ENCODE data around the gene CCL17. TPM values are rescaled to one million over a fixed set of nuclear protein-coding genes. Genes with fewer than 3 reads are reported as not detected.
"Not testable (repeated sequence)": the region's sequence is repeated elsewhere in the genome, so short reads cannot be mapped to it uniquely, and the experiment has no call there.

CCL17 gene
- total RNA-seq, 1 donor from 2014 or later, result 2.8 TPM

DNA sequence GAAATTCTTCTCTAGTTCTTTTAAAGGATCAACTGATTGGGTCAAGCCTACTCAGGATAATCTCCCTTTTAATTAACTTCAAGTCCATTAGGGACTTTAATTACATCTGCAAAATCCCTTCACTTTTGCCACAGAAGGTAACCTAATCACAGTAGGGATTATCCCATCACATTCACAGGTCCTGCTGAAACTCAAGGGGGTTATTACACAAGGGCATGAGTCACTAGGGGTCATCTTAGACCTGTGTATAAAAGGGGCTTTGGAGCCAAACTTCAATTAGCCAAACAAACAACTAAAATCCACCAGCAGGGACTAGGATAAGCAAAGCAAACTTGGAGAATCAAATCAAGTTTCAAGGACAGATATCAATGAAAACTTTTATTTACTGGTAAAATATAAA, 23.3 kb downstream of the CCL17 start:
- Histone ChIP-seq H3K9me3 (no peaks in the 10 kb centered on the region), H3K36me3 (peaks cover 54% of the 10 kb centered on the region), H3K27me3 (ENCODE audit: low read depth) (no peaks in the 10 kb centered on the region), H3K4me1 (peaks cover 5% of the 10 kb centered on the region), H3K4me3 (no peak overlapping the region), H3K27ac (no peak overlapping the region)
- DNase-seq, result no peak
- intact Hi-C loops (cut with DNase I), result no loop called here
- TF ChIP-seq, protein P1, sequence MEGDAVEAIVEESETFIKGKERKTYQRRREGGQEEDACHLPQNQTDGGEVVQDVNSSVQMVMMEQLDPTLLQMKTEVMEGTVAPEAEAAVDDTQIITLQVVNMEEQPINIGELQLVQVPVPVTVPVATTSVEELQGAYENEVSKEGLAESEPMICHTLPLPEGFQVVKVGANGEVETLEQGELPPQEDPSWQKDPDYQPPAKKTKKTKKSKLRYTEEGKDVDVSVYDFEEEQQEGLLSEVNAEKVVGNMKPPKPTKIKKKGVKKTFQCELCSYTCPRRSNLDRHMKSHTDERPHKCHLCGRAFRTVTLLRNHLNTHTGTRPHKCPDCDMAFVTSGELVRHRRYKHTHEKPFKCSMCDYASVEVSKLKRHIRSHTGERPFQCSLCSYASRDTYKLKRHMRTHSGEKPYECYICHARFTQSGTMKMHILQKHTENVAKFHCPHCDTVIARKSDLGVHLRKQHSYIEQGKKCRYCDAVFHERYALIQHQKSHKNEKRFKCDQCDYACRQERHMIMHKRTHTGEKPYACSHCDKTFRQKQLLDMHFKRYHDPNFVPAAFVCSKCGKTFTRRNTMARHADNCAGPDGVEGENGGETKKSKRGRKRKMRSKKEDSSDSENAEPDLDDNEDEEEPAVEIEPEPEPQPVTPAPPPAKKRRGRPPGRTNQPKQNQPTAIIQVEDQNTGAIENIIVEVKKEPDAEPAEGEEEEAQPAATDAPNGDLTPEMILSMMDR (IDR thresholded peaks at IDR 0.05), result no peak
- no peak for ATAC-seq

DNA sequence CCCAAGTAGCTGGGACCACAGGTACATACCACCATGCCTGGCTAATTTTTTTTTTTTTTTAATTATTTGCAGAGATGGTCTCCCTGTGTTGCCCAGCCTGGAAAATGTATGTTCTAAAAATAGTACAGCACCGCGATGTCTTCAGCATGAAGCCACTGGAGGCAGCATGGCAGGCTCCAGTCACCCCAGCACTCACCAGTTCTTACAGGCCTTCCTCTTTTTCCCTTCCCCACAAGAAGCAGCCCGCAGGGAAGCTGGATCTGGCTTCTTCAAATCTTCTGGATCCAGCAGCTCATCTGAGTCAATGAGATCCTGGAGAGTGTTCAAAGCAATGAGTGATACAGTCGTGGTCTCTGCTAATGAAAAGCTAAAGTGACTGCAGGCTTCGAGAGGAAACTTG, 26.4 kb downstream of the CCL17 start:
- Histone ChIP-seq H3K4me1 (no peaks in the 10 kb centered on the region), H3K4me3 (no peak overlapping the region), H3K9me3 (no peaks in the 10 kb centered on the region), H3K27ac (no peak overlapping the region), H3K36me3 (peaks cover 86% of the 10 kb centered on the region), H3K27me3 (ENCODE audit: low read depth) (no peaks in the 10 kb centered on the region)
- ATAC-seq (no peak), DNase-seq (no peak)
- TF ChIP-seq, protein P1 (IDR thresholded peaks at IDR 0.05), result no peak
- intact Hi-C loops (cut with DNase I), result no loop called here

DNA sequence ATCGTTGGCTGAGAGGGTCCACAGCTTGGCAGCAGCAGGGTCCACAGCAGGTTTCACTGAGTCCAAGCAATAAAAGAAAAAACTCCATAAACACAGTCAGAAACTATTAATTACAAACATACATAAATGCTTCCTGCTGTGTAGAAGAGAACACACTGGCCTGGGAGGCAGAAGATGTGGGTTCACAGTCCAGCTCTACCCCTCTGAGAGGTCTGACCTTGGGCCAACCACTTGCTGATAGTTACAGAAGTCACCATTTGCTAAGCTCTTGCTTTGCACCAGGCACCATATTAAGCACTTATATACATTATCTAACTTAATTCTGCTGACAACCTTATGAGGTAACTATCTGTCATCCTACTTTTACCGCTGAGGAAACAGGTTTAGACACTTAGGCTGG, 27.9 kb downstream of the CCL17 start:
- Histone ChIP-seq H3K27ac (no peak overlapping the region), H3K4me3 (no peak overlapping the region), H3K27me3 (ENCODE audit: low read depth) (no peaks in the 10 kb centered on the region), H3K36me3 (peaks cover 100% of the 10 kb centered on the region), H3K4me1 (no peaks in the 10 kb centered on the region), H3K9me3 (no peaks in the 10 kb centered on the region)
- DNase-seq, result no peak
- ATAC-seq, result no peak
- intact Hi-C loops (cut with DNase I), result no loop called here
- TF ChIP-seq, protein P1 (IDR thresholded peaks at IDR 0.05), result no peak

DNA sequence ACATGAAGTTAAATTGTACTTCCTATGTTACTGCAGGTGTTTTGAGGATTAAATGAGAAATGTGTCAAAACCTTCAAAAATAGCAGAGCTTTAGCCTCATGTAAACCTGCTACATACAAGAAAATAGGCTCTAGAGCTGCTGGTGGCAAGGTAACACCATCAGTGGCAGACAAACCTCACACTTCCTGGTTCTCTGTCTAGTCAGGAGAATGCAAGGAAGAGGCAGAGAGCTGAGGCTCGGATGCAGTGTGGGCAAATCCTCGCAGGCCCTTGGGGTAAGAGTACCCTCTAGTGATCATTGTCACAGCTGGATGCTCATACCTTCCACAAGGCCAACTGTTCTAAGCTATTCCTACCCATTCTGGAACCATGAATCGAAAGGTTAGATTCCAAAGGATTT, 28.4 kb downstream of the CCL17 start:
- Histone ChIP-seq H3K9me3 (no peaks in the 10 kb centered on the region), H3K27ac (no peak overlapping the region), H3K4me1 (no peaks in the 10 kb centered on the region), H3K36me3 (peaks cover 100% of the 10 kb centered on the region), H3K27me3 (ENCODE audit: low read depth) (no peaks in the 10 kb centered on the region), H3K4me3 (no peak overlapping the region)
- TF ChIP-seq, protein P1 (IDR thresholded peaks at IDR 0.05), result no peak
- intact Hi-C loops (cut with DNase I), result no loop called here
- no peak for ATAC-seq
- DNase-seq, result no peak

DNA sequence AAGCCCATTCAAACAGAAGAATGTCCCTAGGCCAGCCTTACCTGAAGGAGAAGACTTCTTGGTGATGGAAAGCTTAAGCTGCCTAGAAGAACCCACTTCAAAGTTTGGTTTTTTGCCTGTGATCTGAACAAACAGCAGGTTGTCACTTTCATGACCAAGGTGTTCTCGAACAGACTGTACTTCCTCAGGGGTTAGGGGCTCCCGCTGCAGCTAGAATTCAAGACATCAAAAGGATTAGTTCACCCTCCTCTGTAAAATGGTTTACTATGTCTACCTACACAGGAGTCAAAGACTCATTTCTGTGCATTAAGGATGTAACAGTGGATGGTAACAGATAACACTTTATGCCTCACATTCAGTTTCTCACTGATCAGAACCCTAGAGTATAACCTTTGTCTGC, 29.4 kb downstream of the CCL17 start:
- DNase-seq, result no peak
- H3K36me3 ChIP-seq, result peaks cover 100% of the 10 kb centered on the region
- TF ChIP-seq, protein P1 (IDR thresholded peaks at IDR 0.05), result no peak

DNA sequence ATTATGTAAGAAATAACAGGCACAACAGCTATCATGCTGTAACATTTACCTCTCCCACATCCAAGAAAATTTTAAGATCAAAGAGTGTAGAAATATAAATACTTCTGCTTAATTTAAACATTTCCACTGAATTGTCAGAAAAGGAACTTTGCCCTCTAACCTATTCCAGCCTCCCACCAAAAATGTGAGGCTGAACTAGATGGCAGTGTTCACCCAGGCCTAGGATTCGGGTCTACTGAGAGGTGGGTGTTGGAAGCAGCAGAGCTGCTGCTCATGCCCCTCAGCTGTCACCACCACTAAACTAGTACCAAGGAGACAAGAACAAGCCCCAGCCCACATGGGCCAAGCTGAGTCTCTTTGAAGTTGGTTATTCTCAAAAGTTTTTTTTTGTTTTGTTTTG, 31.3 kb downstream of the CCL17 start:
- DNase-seq, result no peak
- TF ChIP-seq, protein P1 (IDR thresholded peaks at IDR 0.05), result no peak
- no peak for ATAC-seq

More for the DNA sequence above, 29.4 kb downstream of the CCL17 start:
- Histone ChIP-seq H3K4me1 (no peaks in the 10 kb centered on the region), H3K27me3 (ENCODE audit: low read depth) (no peaks in the 10 kb centered on the region), H3K9me3 (no peaks in the 10 kb centered on the region), H3K4me3 (no peak overlapping the region), H3K27ac (no peak overlapping the region)
- ATAC-seq, result no peak
- intact Hi-C loops (cut with DNase I), result no loop called here

DNA sequence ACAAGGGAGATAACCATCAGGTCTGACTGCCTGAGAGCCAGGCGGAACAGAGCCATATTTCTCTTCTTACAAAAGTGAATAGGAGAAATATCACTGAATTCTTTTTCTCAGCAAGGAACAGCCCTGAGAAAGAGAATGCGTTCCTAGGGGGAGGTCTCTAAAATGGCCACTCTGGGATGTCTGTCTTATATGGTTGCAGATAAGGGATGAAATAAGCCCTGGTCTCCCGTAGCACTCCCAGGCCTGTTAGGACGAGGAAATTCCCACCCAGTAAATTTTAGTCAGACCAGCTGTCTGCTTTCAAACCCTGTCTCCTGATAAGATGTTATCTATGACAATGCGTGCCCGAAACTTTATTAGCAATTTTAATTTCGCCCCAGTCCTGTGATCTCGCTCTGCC, 35.4 kb downstream of the CCL17 start:
- H3K9me3 ChIP-seq; H3K4me1 ChIP-seq; intact Hi-C loops (cut with DNase I); H3K27me3 ChIP-seq (ENCODE audit: low read depth); H3K27ac ChIP-seq; H3K4me3 ChIP-seq; ATAC-seq; DNase-seq: not testable (repeated sequence)
- peaks cover 56% of the 10 kb centered on the region for H3K36me3 ChIP-seq

More for the DNA sequence above, 31.3 kb downstream of the CCL17 start:
- Histone ChIP-seq H3K27me3 (ENCODE audit: low read depth) (no peaks in the 10 kb centered on the region), H3K36me3 (peaks cover 97% of the 10 kb centered on the region), H3K4me3 (no peak overlapping the region), H3K4me1 (no peaks in the 10 kb centered on the region), H3K27ac (no peak overlapping the region), H3K9me3 (no peaks in the 10 kb centered on the region)
- intact Hi-C loops (cut with DNase I), result no loop called here

DNA sequence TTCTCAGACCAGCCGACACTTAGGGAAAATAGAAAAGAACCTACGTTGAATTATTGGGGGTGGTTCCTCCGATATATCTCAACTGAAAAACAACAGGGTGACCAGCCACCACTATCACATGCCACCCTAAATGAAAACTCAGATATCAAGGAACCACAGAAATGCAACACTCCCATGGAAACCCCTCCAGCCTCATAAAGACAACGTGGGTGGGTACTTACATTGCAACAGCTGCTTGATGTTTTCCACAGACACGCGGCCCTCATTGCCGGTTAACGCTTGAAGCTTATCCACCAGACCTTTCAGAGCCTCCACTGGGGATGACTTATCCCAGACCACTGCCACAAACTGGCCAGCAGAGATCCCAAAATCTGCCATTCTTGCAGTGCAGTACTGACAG, 36.0 kb downstream of the CCL17 start:
- H3K27me3 ChIP-seq (ENCODE audit: low read depth); H3K4me3 ChIP-seq; H3K27ac ChIP-seq; DNase-seq; H3K4me1 ChIP-seq; intact Hi-C loops (cut with DNase I); ATAC-seq; H3K9me3 ChIP-seq: not testable (repeated sequence)
- H3K36me3 ChIP-seq, result peaks cover 50% of the 10 kb centered on the region
